ENCODE measurements around the gene IRX1. TPM values are rescaled to one million over a fixed set of nuclear protein-coding genes. Genes with fewer than 3 reads are reported as not detected.

The IRX1 gene
- total RNA-seq, 1 donor from 2014 or later, result 7.5 TPM

DNA sequence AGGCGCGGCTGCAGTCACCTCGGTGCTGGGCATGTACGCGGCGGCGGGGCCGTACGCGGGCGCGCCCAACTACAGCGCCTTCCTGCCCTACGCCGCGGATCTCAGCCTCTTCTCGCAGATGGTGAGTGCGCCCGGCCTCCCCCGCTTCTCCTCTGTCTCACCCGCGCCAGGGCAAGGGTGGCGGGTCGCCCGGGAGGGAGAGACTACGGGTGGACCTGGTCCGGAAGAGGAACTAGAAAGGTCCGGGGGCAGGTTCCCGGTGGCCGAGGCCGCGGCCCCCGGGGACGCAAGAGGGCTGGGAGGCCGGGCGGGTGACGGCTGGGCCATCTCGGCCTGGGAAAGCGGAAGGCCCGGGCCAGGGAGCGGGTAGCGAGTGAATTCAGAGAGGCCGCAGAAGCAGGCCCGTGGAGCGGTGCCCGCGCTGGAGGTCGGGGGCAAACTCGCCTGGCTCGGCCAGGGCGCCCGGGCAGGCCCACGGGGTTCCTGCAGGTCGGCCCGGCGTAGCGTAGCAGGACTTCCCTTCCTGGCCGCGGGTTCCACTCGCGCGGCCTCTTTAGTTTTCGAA, 711 bp downstream of the IRX1 start:
- DNase-seq, result no peak
- H3K27ac ChIP-seq, result no peak overlapping the region
- peaks cover 11% of the 10 kb centered on the region for H3K4me1 ChIP-seq
- TF ChIP-seq, protein P1, sequence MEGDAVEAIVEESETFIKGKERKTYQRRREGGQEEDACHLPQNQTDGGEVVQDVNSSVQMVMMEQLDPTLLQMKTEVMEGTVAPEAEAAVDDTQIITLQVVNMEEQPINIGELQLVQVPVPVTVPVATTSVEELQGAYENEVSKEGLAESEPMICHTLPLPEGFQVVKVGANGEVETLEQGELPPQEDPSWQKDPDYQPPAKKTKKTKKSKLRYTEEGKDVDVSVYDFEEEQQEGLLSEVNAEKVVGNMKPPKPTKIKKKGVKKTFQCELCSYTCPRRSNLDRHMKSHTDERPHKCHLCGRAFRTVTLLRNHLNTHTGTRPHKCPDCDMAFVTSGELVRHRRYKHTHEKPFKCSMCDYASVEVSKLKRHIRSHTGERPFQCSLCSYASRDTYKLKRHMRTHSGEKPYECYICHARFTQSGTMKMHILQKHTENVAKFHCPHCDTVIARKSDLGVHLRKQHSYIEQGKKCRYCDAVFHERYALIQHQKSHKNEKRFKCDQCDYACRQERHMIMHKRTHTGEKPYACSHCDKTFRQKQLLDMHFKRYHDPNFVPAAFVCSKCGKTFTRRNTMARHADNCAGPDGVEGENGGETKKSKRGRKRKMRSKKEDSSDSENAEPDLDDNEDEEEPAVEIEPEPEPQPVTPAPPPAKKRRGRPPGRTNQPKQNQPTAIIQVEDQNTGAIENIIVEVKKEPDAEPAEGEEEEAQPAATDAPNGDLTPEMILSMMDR (IDR thresholded peaks at IDR 0.05), result no peak
- H3K27me3 ChIP-seq, result peaks cover 96% of the 10 kb centered on the region
- H3K9me3 ChIP-seq, result no peaks in the 10 kb centered on the region
- intact Hi-C loops (cut with DNase I), result no loop called here
- ATAC-seq, result no peak
- no peaks in the 10 kb centered on the region for H3K36me3 ChIP-seq
- H3K4me3 ChIP-seq, result peak overlapping the region; percentile 41

DNA sequence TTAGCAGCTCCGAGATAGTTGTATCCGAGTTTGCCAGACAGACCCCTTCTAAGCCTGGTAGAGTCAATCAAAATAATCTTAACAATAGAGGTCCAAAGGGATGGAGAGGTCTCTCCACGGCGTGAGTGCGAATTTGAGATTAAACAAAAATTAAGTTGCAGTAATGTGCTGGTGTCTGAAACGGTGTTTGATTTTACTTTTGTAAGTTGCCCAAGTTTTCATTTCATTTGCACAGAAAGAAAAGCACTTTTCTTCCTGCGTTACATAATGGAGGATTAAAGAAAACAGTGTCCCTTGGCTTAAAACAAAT, 1.2 kb downstream of the IRX1 start:
- Histone ChIP-seq H3K27ac (no peak overlapping the region), H3K36me3 (no peaks in the 10 kb centered on the region), H3K4me1 (peaks cover 11% of the 10 kb centered on the region), H3K27me3 (peaks cover 96% of the 10 kb centered on the region), H3K4me3 (peak overlapping the region; percentile 41), H3K9me3 (no peaks in the 10 kb centered on the region)
- ATAC-seq, result no peak
- no peak for DNase-seq
- TF ChIP-seq, protein P1 (IDR thresholded peaks at IDR 0.05), result no peak
- intact Hi-C loops (cut with DNase I), result no loop called here

DNA sequence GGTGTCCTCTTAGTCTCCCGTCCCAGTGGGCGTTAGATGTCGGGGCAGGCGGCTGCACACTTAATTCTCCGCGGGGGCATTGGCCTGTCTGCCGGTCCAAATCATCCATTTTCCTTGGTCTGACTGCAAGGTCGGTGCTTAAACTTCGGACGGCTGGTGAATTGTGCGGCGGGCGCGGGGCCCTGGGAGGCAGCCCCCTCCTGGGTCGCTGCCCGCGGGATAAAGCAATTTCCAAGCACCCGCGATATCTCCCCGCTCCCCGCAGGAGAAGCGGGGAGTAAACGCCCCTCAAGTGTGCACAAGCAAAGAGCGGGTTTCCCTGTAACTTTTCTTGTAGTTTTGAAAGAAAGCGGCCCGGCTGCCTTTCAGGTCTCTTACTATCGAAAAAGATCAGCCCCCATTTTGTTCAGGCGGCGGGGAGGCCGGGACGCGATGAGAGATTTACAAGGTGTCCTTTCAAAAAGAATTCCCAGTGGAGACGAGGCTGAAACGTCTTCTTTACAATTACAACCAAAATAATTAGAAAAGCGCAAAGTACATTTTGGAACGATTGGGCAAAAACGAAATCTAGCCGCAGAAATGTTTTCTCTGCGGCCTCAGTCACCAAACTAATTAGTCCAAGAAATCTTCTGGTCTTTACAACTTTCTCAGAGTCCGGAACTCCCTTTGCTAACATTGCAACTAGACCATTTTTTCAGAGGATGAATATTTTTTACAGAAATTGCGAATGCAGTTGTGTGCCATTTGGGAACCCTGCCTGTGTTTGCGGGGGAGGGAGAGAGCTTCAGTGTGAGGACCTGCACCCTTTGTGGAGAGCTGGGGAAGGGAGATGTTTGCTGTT, 1.8 kb downstream of the IRX1 start:
- H3K36me3 ChIP-seq, result no peaks in the 10 kb centered on the region
- no peak for DNase-seq
- H3K9me3 ChIP-seq, result no peaks in the 10 kb centered on the region
- H3K4me3 ChIP-seq, result peak overlapping the region; percentile 41
- peaks cover 11% of the 10 kb centered on the region for H3K4me1 ChIP-seq
- no peak overlapping the region for H3K27ac ChIP-seq
- ATAC-seq, result no peak
- intact Hi-C loops (cut with DNase I), result no loop called here
- TF ChIP-seq, protein P1 (IDR thresholded peaks at IDR 0.05), result no peak
- peaks cover 97% of the 10 kb centered on the region for H3K27me3 ChIP-seq

DNA sequence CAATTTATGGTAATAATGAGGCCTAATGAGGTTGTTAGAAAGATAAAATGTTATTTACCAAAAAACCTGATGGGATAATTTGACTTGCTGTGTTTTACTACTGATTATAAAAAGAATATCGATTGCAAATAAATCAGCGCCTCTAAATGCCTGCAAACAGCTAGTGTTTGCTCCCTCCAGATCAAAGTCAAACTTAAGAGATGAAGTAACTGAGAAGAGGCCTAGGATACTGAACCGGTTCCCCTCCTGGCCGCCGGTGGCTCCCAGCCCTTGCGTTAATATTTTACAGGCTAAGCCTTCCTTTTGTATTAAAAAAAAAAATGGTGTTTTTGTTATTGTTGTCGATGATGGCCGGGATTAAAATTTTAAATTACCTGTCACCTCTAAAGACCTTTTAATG, 2.6 kb downstream of the IRX1 start:
- H3K4me1 ChIP-seq, result peaks cover 11% of the 10 kb centered on the region
- ATAC-seq, result no peak
- TF ChIP-seq, protein P1 (IDR thresholded peaks at IDR 0.05), result no peak
- H3K9me3 ChIP-seq, result no peaks in the 10 kb centered on the region
- H3K27me3 ChIP-seq, result peaks cover 97% of the 10 kb centered on the region
- H3K4me3 ChIP-seq, result peak overlapping the region; percentile 14
- H3K27ac ChIP-seq, result peak overlapping the region; percentile 6
- H3K36me3 ChIP-seq, result no peaks in the 10 kb centered on the region
- DNase-seq, result no peak
- intact Hi-C loops (cut with DNase I), result no loop called here

DNA sequence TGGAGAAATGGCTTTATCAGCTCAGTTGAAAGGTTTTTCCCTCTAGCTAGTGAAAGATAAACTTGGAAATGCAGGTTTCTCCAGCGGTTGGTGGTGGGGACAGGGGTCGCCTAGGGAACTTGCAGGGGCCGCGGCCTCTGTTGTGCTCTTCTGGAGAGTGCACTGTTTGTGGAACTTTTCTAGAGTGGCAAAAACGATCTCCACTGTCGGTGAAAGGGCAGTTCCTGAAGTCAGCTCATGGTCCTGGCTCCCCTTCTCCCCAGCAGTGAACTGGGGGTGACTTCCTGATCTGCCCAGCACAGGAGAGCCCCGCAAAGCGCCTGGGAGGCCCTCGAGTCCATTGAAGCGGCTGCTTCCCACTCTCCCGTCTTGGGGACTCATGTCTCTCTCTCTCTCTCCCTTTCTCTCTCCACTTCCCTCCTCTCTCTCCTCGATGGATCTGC, 3.2 kb downstream of the IRX1 start:
- DNase-seq (no peak), ATAC-seq (no peak)
- H3K27ac ChIP-seq, result peak overlapping the region; percentile 6
- TF ChIP-seq, protein P1 (IDR thresholded peaks at IDR 0.05), result no peak
- H3K9me3 ChIP-seq, result no peaks in the 10 kb centered on the region
- peak overlapping the region; percentile 14 for H3K4me3 ChIP-seq
- intact Hi-C loops (cut with DNase I), result no loop called here
- no peaks in the 10 kb centered on the region for H3K36me3 ChIP-seq
- peaks cover 97% of the 10 kb centered on the region for H3K27me3 ChIP-seq
- peaks cover 11% of the 10 kb centered on the region for H3K4me1 ChIP-seq
